ENCODE data around the gene ARMC8.

- TF ChIP-seq CTCF (IDR thresholded peaks at IDR 0.05; ENCODE audit: poor library complexity, severe bottlenecking) (no peak), EP300 (conservative IDR thresholded peaks at IDR 0.05; ENCODE audit: poor library complexity, severe bottlenecking) (no peak)
These were observed 35.2 kb downstream of the ARMC8 start for GRCh38 chr3:138222131-138222941.
